NOMO-1 (cell line): ENCODE results near the gene ZNF429.
"Not testable (repeated sequence)": the region's sequence is repeated elsewhere in the genome, so short reads cannot be mapped to it uniquely, and the experiment has no call there.

ENCODE experiments used
- DNase-seq, 2 experiments: peaks; one replicate each; lab custom pipeline; 2025; ENCODE audit not compliant: unreplicated experiment in 2 of 2; lab: John Stamatoyannopoulos, UW

ZNF429 gene

DNA sequence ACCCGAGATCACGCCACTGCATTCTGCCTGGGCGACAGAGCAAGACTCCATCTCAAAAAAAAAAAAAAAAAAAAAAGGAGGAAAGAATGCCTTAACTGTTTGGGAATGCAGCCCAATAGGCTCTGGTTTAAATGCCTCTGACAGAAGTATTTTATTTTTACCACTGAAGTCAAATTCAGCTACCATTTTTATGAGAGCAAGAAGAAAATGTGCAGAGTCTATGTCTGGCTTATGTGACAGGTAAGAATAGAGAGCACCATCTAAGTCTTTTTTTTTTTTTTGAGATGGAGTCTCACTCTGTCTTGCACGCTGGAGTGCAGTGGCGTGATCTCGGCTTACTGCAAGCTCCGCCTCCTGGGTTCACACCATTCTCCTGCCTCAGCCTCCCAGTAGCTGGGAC is 7.2 kb downstream of the ZNF429 start:
- DNase-seq = not testable (repeated sequence)

DNA sequence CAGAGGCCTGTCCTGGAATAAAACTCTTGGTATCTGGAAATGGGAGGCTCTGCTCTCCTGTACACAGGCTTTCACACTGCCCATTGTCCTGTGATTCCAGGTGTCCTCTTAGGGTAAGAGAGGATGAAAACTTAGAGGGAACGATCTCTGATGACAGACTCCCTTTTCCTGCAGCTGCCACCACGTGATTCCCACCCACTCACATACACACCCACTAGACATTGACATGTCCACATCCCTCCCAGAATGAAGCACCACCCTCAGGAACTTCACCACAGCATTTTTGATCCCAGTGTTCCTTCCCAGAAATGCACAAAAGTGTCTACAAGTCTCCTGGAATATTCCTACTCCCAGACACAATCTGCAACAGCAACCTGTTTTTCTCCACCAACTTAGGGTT is 8.2 kb downstream of the ZNF429 start:
- DNase-seq = no peak

- DNase-seq = no peak
Observed at GRCh38 chr19:21519488-21519887, 14.1 kb downstream of the ZNF429 start.

DNA sequence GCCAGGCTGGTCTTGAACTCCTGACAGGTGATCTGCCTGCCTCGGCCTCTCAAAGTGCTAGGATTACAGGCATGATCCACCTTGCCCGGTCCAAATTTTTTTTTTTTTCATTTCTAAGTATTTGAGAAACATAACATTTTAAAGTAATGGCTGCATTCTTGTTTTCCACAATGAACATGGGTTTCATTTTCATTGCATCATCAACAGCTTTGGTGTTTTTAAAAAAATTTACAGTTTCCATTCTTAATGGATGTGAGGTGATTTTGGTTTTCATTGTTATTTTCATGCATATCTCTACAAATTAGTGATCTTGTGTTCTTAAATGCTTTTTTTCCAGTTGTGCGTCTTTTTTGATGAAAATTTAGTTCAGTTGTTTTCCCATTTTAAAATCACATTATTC is 27.5 kb downstream of the ZNF429 start:
- DNase-seq = no peak

DNA sequence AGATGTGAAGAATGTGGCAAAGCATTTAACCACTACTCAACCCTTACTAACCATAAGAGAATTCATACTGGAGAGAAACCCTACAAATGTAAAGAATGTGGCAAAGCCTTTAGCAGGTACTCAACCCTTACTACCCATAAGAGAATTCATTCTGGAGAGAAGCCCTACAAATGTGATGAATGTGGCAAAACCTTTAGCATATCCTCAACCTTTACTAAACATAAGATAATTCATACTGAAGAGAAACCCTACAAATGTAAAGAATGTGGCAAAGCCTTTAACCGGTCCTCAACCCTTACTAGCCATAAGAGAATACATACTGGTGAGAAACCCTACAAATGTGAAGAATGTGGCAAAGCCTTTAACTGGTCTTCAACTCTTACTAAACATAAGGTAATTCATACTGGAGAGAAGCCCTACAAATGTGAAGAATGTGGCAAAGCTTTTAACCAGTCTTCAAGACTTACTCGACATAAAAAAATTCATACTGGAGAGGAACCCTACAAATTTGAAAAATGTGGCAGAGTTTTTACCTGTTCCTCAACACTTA is 31.4 kb downstream of the ZNF429 start:
- DNase-seq = not testable (repeated sequence)

- DNase-seq = no peak
Observed at GRCh38 chr19:21559444-21559843, 54.0 kb downstream of the ZNF429 start.

- no peak for DNase-seq
Observed at GRCh38 chr19:21564406-21564805, 59.0 kb downstream of the ZNF429 start.

GRCh38 chr19:21566073-21566472 is 60.7 kb downstream of the ZNF429 start:
- no peak for DNase-seq

GRCh38 chr19:21567806-21568205 is 62.4 kb downstream of the ZNF429 start:
- DNase-seq = not testable (repeated sequence)

DNA sequence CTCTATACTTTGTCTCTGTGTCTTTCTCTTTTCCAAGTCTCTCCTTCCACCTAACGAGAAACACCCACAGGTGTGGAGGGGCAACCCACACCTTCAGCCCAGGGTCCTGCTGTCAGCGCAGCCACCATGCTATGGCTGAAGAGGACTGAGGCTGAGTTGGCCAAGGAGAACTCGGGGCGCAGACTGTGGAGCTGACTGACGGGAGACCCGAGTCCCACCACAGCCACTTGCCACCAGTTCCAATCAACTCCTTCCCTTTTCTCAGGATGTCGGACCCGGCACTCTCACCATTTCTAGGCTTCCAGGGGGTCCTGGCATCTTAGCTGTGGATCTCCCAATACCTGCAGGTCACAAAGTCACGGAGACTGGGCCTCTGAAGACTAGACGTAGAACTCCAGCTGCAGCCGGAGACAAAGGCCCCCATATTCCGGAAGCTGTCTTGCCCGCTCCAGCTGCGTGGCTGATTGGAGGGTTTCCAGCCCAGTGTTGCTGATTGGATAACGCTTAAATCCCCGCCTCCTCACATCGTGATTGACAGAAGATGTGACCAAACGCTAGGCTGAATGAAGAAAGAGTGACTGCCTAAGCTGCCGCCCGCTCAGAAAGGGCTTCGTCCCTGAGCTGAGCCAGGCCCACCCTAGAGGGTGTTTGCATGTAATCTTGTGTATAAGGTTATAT is 63.6 kb downstream of the ZNF429 start:
- DNase-seq = no peak

DNA sequence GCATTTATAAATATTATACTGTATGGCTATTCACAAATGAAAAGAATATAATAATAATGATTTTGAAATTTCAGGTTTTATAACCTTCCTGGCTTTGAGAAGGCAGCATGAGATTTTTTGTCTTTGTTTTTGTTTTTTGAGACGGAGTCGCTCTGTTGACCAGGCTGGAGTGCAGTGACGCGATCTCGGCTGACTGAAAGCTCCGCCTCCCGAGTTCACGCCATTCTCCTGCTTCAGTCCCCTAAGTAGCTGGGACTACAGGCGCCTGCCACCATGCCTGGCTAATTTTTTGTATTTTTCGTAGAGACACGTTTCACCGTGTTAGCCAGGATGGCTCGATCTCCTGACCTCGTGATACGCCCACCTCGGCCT is 64.1 kb downstream of the ZNF429 start:
- DNase-seq = no peak

DNA sequence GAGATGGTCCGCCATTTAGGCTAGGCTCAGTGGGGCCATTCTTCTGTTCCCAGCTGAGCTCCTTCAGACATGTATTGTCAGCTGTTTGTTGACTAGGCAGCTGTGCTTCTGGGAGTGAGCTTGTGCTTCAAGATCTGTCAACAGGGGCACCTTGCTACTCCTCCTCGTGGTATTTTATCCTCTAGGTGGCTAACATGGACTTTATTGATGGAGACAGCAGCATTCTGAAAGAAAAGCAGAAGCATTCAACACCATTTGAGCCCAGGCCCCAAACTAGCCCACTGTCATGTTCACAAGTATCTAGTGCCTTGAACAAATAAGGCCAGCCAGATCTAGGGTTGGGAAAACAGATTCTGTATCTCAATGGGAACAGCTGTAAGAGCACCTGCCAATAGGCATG is 65.9 kb downstream of the ZNF429 start:
- no peak for DNase-seq

GRCh38 chr19:21574607-21575006 is 69.2 kb downstream of the ZNF429 start:
- DNase-seq = no peak

- DNase-seq = no peak
Observed at GRCh38 chr19:21576481-21576880, 71.1 kb downstream of the ZNF429 start.

DNA sequence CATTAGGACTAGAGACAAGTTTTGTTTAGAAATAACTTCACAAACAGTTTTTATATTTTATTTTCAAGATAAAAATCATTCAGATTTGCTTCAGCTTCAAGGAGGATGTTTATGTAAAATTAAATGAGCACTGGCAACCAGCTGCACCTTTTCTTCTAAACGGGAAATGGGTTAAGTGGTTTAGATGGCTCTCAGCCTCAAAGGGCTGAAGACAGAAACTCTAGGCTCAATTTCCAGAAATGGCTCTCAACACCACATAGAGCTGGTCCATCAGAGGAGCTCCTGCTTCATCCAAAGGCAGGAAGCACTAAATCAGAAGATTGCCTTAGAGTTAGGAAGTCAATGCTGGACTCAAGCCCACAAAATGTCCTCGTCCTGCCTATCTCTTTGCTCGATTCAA is 74.7 kb downstream of the ZNF429 start:
- DNase-seq = no peak

- no peak for DNase-seq
Observed at GRCh38 chr19:21580818-21581217, 75.4 kb downstream of the ZNF429 start.

GRCh38 chr19:21581646-21582240 is 76.3 kb downstream of the ZNF429 start:
- DNase-seq = no peak

- no peak for DNase-seq
Observed at GRCh38 chr19:21584537-21584936, 79.1 kb downstream of the ZNF429 start.

- no peak for DNase-seq
Observed at GRCh38 chr19:21585281-21585890, 80.0 kb downstream of the ZNF429 start.

DNA sequence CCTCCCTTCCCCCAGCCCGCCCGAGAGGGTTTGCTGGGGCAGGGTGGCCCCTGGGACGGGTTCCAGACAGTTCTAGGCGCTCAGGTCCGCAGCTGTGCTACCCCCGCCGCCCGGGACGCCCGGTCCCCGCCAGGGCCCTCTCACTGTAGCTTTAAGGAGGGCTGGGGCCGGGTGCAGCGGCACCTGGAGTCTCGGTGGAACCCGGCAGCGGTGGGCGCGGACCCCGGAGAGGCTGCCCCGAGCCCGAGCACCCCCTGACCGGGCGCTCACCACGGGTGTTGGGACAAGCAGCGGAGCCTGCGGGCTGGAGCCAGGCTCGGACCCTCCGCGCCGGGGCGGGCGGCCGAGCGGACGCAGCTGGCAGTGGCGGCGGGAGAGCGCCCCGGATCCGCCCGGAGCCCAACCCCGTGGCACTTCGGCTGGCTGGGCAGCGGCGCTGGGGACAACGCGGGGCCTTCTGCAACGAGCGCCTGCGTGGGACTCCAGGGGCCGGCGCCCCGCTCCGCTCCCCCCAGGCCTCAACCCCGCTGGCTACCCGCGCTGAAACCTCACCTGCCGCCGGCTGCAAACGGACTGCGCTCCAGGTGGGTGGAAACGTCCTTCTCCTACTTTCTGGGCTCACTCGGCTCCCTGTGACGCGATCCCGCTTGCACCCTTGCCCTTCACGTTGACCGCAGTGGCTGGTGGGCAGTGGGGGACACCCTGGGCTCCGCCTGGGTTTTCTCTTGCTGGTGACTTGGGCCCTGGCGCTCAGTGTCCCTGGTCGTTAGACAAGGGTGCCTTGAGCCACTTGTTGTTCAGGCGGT is 81.1 kb downstream of the ZNF429 start:
- no peak for DNase-seq

DNA sequence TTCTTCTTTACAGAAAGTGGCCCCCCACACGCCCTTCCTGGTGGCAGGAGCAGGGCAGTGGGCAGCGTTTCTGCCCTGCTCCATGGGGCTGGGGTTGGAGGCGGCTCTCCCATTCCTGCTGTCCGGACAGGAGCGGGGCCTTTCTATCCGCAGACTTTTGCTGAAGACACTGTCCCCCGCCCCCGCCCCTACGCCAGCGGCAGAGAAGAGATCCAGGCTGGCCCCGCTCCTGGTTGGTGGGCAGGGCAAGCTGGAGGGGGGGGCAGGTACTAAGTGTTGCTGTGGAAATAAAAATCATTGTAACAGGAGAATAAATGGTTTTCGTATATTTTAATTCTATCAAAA is 81.7 kb downstream of the ZNF429 start:
- DNase-seq = no peak
